Measurements from ENCODE around the gene KLK14.

GRCh38 chr19:51060336-51060735, 22.4 kb downstream of the KLK14 start:
- TF ChIP-seq CTCF (IDR thresholded peaks at IDR 0.05) (no peak), POLR2A (IDR thresholded peaks at IDR 0.05) (no peak), POLR2AphosphoS5 (IDR thresholded peaks at IDR 0.05) (no peak)
